Stimulated activated CD8-positive, alpha-beta memory T cell treated with anti-CD3 and anti-CD28 coated beads, Interleukin-12 subunit alpha, Interleukin-12 subunit beta, amount 100 ng/mL, for 1 hour (primary cell): ENCODE results near the gene SH3BP4.

Experiments used
- DNase-seq: peaks from one replicate; pipeline ENCODE4 v3.0.0-alpha.2; 2020; ENCODE audit warnings: low read depth

SH3BP4 gene, protein sequence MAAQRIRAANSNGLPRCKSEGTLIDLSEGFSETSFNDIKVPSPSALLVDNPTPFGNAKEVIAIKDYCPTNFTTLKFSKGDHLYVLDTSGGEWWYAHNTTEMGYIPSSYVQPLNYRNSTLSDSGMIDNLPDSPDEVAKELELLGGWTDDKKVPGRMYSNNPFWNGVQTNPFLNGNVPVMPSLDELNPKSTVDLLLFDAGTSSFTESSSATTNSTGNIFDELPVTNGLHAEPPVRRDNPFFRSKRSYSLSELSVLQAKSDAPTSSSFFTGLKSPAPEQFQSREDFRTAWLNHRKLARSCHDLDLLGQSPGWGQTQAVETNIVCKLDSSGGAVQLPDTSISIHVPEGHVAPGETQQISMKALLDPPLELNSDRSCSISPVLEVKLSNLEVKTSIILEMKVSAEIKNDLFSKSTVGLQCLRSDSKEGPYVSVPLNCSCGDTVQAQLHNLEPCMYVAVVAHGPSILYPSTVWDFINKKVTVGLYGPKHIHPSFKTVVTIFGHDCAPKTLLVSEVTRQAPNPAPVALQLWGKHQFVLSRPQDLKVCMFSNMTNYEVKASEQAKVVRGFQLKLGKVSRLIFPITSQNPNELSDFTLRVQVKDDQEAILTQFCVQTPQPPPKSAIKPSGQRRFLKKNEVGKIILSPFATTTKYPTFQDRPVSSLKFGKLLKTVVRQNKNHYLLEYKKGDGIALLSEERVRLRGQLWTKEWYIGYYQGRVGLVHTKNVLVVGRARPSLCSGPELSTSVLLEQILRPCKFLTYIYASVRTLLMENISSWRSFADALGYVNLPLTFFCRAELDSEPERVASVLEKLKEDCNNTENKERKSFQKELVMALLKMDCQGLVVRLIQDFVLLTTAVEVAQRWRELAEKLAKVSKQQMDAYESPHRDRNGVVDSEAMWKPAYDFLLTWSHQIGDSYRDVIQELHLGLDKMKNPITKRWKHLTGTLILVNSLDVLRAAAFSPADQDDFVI

DNA sequence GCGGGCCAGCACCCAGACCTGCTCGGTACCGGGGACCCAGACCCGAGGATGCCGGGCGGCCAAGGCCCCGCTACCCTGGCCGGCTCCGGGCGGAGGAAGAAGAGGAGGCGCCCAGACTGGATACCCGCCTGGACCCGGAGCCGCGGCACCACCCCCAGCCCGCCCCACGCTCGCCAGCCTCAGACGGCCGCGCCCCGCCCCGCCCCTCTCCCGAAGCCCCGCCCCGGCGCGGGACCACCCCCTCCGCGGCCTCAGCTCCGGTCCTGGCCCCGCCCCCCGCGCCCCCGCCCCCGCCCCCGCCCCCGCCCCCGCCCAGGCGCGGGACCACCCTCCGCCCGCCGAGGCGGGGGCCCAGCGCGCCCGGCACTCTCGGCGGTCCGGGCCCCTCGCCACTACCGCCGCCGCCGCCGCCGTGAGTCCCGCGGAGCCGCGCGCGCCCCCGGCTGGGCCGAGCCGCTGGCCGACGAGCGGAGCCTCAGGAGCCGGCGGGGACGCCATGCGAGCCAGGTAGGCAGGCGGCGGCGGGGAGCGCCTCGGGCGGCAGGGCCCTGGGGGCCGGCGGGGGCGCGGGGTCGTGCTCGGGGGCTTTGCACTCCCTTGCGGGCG, at the start of gene SH3BP4:
SH3BP4 (plus strand) TSS at position 354 of the 606 bp plus-strand sequence. CDS start 82,986 bp downstream, outside the sequence.
- peak; percentile 5 for DNase-seq

DNA sequence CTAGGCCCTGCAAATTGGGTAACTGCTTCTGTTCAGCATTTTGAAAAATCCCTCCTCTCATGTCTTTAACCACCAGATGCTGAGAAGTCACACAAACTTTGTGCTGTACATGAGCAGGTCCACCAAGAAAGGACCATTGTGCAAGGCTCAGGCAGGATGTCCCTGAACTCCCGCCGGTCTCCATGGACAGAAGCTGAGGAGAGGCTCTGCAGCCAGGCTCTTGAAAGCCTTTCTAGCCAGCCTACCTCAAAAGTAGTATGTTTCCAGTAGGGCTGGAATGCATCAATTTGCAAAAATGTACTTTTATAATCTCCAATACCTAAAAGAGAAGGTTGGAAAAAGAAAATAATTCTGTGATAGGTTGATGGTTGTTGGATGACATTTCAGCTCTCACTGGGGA, 47.0 kb upstream of the SH3BP4 start:
- DNase-seq: no peak

DNA sequence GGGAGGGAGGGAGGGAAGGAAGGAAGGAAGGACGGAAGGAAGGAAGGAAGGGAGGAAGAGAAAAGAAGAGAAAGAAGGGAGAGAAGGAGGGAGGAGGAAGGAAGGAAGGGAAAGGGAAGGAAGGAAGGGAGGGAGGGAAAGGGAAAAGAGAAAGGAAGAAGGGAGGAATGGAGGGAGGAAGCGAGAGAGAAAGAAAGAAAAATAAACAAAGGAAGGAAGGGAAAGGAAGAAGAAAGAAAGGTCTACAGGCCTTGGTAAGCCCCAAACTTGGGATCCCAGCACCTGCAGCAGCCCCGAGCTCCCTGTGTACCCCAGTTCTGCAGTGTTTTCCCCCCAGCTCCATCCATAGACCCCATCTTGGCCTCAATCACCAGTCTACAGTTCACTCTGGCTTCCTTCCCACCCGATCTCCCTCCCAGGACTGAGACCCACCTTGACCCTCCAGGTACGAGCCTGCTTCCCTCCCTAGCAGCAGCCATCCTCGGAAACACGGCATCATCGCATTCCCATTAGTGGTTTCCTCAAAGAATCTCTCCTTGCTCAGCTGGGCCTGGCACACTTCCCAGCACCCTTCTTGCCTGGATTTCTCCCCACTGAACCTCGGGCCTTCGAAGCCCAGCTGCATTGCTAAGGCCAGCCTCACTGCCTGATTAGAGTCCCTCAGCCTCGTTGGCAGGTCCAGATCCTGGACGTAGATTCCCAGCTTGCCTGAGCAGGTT, 46.1 kb upstream of the SH3BP4 start:
- DNase-seq: no peak

DNA sequence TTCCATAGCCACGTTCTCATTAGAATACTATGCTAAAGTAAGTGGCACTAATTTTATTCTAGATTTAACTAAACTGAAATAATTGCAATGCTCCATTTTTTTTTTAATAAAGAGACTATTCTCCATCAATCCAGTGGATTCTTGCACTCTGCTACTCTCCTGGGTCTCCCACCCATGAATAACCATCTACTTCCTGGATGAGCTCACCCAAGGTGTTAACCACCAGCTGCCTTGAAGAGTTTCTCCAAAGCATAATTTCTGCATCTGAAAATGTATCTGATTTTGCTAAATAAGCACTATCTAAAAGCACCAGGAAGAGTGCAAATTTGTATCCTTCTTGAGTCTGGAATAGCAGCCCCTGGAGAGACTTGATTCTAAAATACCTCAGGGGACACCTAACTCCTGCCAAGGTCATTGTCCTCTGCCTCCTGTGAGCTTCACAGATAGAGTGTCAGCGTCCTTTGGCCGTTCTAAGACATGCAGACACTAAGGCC, 41.6 kb upstream of the SH3BP4 start:
- DNase-seq: no peak

DNA sequence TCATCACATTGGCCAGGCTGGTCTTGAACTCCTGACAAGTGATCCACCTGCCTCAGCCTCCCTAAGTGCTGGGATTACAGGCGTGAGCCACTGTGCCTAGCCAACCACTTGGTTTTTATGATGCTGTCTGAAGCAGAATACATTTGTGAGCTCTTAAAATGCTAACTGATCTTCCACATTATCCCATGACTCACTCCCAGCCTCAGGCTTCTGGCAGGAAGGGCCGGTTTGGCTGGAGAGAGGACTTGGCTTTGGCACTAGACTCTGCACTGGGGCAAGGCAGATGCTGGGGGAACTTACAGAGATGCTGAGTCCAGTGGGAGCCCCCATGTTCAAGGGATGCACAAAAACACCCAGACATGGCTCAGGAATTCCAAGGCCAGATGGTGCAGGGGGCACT, 40.5 kb upstream of the SH3BP4 start:
- no peak for DNase-seq

DNA sequence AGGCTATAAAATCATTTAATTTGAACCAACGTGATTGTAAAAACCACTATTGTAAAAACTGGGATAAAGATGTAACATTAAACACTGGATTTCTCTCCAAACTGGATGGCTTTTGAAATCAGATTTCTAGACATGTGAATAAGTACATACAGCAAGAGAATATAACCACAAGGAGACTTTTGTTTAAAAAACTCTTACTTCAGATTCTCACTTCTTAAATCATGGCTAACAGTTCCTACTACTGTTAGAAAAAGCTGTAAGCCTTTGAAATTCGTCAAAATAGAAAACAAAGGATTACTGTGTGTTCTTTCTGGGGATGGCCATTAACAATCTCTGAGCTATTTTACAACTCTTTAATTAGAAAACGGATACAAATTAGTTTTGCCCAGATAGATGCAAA, 39.4 kb upstream of the SH3BP4 start:
- DNase-seq: no peak

DNA sequence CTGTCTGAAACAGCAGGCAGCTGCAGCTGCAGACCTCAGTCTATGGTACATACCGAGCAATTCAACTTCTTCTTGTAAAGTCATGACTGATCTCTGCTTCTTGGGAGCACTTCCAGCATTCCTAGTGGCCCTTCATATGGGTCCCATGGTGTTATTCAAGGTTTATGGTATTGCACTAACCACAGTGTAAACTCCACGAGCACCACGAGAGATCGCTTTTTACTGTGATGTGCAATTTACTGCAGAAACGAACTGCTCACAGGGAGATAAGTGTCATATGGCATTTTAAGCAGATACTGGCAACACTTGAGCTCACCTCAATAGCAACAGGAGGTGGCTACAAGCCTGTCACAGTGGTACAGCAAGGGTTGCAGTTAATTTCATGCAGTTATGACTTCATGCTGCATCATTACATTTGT, 38.6 kb upstream of the SH3BP4 start:
- DNase-seq: no peak

DNA sequence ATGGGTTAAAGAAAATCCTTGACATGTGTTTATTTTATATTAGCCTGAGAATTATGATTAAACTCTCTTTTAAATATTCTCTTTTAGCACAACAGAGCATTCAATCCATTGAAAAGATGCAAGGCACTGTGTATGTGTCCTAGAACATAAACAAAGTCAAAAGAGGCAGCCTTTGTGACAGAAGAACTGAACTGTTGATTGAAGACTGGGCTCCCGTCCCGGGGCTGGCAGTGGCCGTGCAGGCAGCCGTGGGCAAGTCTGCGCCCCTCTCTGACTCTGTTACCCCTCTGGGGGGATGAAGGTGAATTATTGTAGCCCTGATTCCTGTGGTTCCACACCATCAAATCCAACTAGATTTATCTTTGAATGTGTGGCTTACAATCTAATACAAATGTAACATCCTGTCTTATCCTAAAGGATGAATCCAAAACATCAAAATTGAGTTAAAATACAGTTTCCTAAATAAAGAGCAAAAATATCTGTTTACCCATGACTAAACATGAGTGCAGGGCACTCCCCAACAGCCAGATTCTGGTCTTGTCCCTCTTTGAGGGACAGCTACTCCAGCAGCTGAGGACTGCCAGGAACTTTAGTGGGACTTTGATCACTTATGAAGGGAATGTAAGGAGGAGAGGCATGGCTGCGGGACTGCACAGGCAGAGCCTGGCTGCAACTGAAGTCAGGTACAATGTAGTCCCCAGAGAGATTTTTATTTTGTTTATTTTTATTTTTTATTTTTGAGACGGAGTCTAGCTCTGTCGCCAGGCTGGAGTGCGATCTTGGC, 37.3 kb upstream of the SH3BP4 start:
- DNase-seq: no peak

DNA sequence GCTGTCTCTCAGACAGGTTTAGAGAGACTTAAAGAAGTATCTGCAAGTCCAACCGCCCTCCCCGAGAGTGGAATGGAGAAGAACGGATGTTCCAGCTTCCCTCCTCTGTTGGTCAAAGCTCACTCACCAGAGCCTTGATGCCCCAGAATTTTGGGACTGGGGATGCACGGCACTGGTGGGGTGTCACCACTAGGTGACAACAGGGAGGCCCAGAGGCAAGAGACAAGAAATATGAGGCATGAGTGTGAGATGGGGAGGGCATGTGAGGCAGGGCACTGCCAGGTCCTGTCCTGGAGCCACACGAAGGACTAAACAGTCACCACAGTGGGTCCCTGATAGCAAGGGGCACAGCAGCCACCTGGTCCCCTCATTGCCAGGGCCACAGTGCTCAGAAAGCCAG, 35.1 kb upstream of the SH3BP4 start:
- DNase-seq: no peak

DNA sequence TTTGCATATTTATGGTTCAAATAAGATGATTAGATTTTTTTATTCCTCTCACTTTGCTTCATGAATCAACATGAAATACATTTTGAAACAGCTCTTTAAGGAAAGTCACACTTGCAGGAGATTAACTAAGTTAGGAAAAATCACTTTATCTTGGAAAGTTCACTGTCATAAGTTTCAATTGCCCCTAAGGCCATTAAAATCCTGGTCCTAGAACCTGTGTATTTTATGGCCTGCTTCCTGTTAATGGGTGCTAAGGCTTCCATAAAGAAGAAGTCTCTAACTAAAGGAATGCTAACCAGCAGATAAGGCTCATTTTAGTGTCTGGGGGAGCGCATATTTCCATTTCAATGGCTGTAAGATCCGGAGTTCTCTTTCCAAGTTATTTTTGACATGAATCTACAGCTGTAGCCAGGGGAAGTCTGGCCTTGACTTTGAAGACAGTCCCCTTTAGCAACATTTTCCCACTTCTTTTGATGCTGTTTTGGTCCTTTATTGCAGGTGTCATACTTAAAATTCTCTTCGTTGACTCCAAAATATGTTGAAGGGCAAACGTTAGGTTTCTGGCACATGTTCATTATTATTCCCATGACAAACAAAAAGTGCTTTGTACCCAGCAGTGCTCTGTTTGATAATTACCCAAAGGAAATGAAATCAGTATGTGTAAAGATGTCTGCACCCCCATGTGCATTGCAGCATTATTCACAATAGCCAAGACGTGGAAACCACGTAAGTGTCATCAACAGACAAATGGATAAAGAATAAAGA, 34.4 kb upstream of the SH3BP4 start:
- no peak for DNase-seq

DNA sequence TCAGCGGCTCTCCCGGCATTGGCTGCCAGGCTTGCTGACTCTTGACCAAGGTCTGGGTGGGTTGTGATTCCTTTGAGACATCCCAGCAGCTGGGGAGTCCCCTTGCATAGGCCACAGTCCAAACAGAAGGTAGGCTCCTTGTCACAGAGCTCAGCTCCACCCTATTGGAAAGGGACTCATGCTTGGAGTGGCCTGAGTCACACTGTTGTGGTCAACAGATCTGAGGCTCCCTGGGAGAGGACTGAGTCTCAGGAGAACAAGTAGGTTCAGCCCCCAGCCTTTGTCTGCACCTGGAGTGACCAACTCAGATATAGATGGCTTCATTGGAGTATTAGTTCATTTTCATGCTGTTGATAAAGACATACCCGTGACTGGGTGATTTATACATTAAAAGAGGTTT, 32.1 kb upstream of the SH3BP4 start:
- DNase-seq: no peak

DNA sequence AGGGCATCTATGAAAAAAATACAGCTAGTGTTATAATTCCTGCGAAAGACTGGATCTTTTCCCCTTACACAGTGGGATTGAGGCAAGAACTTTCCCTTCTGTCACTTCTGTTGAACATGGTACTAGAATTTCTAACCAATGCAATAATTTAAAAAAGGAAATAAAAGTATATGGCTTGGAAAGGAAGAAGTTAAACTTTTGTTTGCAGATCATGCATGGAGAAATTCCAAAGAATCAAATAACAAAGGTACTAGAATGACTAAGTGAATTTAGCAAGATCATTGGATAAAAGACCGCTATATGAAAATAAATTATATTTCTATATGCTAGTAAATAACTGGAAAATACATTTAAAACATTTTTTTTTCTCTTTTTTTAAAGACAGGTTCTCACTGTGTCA, 31.0 kb upstream of the SH3BP4 start:
- no peak for DNase-seq

DNA sequence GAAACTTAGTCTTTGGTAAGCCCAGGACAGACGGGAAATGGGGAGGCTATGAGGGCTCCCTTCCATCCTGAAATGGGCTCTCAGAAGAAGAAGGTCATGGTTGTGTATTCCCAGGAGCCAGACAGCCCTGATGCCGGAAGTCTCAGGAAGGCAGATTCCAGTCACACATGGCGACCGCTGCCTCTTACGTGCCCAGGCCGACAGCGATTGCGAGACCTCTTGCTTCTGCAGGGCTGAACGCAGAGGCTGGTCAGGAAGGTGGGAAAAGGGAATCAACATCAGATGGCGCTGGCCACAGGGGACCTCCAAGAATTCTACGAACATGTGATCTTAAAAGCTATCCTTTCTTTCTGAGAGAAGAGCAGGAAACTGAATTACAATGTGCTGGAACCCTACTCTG, 22.8 kb upstream of the SH3BP4 start:
- DNase-seq: no peak

DNA sequence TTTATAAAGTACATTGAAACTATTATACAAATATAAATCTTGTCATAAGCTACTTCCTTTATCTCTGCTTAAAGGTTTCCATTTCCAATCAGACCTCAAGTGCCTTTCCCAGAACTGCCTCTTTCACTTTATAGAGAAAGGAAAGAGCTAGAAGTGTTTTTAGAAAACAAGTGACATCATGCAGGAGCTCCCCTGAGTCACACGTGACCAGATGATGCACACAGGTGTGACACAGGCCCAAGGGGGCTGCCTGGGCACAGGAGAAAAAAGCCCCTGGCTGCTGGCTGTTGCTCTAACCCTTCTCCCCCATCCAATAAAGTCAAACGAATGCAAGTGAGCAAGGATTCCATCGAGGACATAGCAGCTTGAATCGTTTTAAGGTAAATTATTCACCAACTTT, 21.4 kb upstream of the SH3BP4 start:
- DNase-seq: no peak

DNA sequence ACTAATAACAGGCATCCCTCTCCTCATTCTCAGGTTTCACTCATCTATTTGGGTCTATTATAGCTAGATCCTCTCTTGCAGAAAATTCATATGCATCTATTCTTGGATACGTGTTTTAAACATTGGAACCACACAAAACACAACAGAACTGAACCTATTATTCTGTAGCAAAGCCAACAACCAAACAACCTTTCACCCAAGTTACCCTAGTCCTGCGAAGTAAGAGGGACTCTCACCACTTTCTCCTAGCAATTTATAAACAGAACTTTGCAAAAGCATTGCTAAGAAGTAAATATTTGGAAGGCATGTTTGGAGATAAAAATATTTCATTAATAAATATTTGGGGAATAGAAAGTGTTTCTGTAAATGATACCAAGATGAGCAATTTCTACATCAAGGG, 20.4 kb upstream of the SH3BP4 start:
- no peak for DNase-seq

DNA sequence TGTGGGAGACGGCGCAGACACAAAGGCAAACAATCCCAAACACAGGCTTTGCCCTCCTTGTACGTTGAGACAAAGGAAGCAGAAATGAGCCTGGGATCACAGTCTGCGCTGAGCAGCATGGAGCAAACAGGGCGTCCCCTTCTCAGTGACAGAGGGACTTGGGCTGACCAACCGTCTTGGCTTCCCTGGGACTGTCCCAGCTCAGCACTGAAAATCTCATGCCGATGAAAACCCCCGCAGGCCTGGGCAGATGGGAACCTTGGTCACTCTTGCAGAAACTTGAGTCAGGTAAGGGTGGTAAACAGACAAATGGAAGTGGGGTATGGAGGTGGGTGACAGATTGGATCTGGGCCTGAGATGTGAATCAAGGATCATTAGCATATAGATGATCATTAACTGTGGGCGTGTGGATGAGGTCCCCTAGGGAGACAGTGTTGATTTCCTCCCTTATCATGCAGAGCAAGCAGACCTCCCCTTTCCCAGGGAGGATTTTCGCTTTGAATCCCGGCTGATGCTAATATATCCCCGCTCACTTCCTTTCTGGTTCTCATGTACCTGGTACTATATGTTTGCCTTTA, 19.1 kb upstream of the SH3BP4 start:
- no peak for DNase-seq

DNA sequence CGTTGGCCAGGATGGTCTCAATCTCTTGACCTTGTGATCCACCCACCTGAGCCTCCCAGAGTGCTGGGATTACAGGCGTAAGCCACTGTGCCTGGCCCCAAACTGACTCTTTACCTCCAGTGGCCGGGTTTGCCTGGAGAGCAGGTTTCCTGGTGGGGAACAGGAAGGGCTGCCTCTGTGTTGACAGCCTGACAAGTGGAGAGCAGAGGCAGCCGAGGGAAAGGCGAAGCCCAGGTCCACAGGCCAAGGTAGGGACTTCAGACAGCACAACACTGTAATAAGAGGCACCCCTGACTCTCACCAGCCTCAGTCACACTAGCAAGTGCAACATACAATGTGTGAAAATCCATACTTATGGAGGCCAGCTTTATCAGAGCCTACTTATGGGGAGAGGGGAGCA, 16.5 kb upstream of the SH3BP4 start:
- DNase-seq: no peak

DNA sequence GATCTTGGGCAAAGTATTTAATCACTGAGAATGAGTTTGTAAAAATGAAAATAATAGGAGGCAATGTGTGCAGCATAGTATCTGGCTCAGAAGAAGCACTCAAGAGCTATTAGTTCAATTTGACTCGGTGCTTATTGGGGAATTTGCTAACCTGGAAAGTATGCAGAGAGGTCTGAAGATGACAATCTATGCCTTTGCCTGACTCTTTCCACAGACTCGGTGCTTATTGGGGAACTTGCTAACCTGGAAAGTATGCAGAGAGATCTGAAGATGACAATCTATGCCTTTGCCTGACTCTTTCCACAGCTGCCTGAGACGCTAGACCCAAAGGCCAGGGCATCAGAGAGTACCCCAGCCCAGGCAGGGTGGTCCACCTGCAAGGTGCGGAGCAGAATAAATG, 12.2 kb upstream of the SH3BP4 start:
- no peak for DNase-seq

DNA sequence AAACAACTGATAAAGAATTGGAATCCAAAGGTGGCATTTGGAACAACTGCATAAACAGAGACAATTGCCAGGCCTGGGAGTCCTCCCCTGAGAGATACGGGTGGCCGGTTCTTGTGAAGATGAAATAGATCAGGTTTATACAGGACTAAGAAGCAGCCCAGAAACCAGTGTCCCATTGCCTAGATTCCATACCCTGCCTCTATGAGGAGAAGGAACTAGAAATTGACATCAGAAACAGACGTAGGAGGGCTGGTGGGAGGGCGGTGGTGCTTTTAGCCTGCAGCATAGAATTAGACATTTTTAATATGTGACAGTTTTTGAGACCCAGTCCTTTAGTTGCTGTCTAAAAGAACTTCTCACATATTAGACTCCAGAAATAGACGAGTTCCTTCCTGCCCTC, 11.8 kb upstream of the SH3BP4 start:
- DNase-seq: no peak

DNA sequence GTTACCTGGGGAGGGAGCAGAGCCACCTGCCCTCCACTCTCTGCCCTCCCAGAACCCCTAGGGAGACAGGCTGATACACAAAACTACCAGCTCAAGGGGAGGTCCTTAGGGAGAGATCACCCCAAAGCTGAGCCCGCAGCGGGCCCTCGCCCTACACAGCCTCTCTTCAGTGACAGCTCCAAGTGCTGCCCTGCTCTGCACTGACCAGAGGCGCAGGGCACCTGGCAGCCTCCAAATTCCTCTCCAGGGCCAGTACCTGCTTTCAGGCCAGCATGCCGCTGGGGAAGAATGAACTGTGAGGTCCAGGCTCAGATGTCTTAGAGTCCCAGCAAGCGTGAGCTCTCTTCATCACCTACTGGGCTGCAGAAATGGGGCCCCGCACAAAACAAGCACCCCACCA, 11.3 kb upstream of the SH3BP4 start:
- DNase-seq: no peak
